SK-N-SH (cell line): ENCODE measurements around the gene SRMS. TPM values are rescaled to one million over a fixed set of nuclear protein-coding genes. Genes with fewer than 3 reads are reported as not detected.

ENCODE experiments used
- CTCF ChIA-PET: fragments of 300-600, 350-600 bp; formaldehyde crosslinking; extraction: SDS; loops from one replicate; lab custom pipeline; 2021; lab: Yijun Ruan, JAX
- POLR2A ChIA-PET: fragments of 350-600 bp; sonication (Branson Sonifier 250); formaldehyde crosslinking; extraction: SDS; loops from one replicate; lab custom pipeline; 2020; ENCODE audit warnings: antibody characterized with exemption, inconsistent platforms; lab: Yijun Ruan, JAX
- DNase-seq: peaks from one replicate; pipeline ENCODE4 v3.0.0; 2012
- H2AFZ ChIP-seq: fragments of 200-600 bp; sonication (generic); 2 replicates; pipeline ENCODE4 v1.8.1; 2016; ENCODE audit warnings: antibody characterized with exemption, mild to moderate bottlenecking, low read depth
- H3F3A ChIP-seq: fragments of 200-600 bp; sonication (generic); replicated peaks from 2 replicates; pipeline ENCODE3; 2016; ENCODE audit warnings: antibody characterized with exemption, mild to moderate bottlenecking; ENCODE audit not compliant: insufficient read depth
- H3K27ac ChIP-seq, 2 experiments: fragments of 200-500 bp in 1 of 2; fragments of 200-600 bp in 1 of 2; sonication (Bioruptor generic) in 1 of 2; sonication (generic), shearing (Covaris generic) in 1 of 2; 2 replicates each; pipeline versions ENCODE4 v1.5.1 to v1.6.1; 2014 to 2016; ENCODE audit warnings: low read depth in 2 of 2, inconsistent platforms in 1 of 2, low read length in 1 of 2, mild to moderate bottlenecking in 1 of 2, mixed read lengths in 1 of 2
- H3K27me3 ChIP-seq: fragments of 200-600 bp; sonication (generic), shearing (Covaris generic); 2 replicates; pipeline ENCODE4 v1.6.1; 2016; ENCODE audit warnings: mixed run types; ENCODE audit not compliant: insufficient read depth
- H3K36me3 ChIP-seq, 2 experiments: fragments of 200-500 bp in 1 of 2; fragments of 200-600 bp in 1 of 2; sonication (Bioruptor generic) in 1 of 2; sonication (generic) in 1 of 2; replicated peaks in 1 of 2; 2 replicates each; pipeline versions ENCODE3 to v1.5.1; 2014 to 2016; ENCODE audit warnings: low read length in 1 of 2, mild to moderate bottlenecking in 1 of 2; ENCODE audit not compliant: insufficient read depth in 2 of 2, control insufficient read depth in 1 of 2
- H3K4me1 ChIP-seq, 2 experiments: fragments of 200-500 bp in 1 of 2; fragments of 200-600 bp in 1 of 2; sonication (Bioruptor generic) in 1 of 2; sonication (generic), shearing (Covaris generic) in 1 of 2; 2 replicates each; pipeline versions ENCODE4 v1.5.1 to v1.6.1; 2014 to 2016; ENCODE audit warnings: low read depth in 1 of 2, low read length in 1 of 2, mixed run types in 1 of 2; ENCODE audit not compliant: insufficient read depth in 2 of 2, control insufficient read depth in 1 of 2
- H3K4me2 ChIP-seq: fragments of 200-600 bp; sonication (generic), shearing (Covaris generic); 2 replicates; pipeline ENCODE4 v1.6.1; 2017; ENCODE audit warnings: mixed run types
- H3K4me3 ChIP-seq, 2 experiments: fragments of 200-500 bp in 1 of 2; fragments of 200-600 bp in 1 of 2; sonication (Bioruptor generic) in 1 of 2; sonication (generic), shearing (Covaris generic) in 1 of 2; 2 replicates each; pipeline versions ENCODE4 v1.5.1 to v1.8.1; 2014 to 2016; ENCODE audit warnings: low read depth in 2 of 2, inconsistent platforms in 1 of 2, low read length in 1 of 2, mild to moderate bottlenecking in 1 of 2, mixed read lengths in 1 of 2, moderate library complexity in 1 of 2
- H3K79me2 ChIP-seq: fragments of 200-600 bp; sonication (generic); 2 replicates; pipeline ENCODE4 v1.8.1; 2017; ENCODE audit warnings: mild to moderate bottlenecking; ENCODE audit not compliant: insufficient read depth
- H3K9ac ChIP-seq: fragments of 200-600 bp; sonication (generic); 2 replicates; pipeline ENCODE4 v1.6.1; 2017; ENCODE audit warnings: mixed run types
- H3K9me2 ChIP-seq: fragments of 200-600 bp; sonication (generic); 2 replicates; pipeline ENCODE4 v1.6.1; 2017; ENCODE audit warnings: mixed run types
- H3K9me3 ChIP-seq: fragments of 200-600 bp; sonication (generic); 2 replicates; pipeline ENCODE4 v1.6.1; 2017; ENCODE audit warnings: mixed run types, mild to moderate bottlenecking, moderate library complexity
- H4K20me1 ChIP-seq: fragments of 200-600 bp; sonication (generic); 2 replicates; pipeline ENCODE4 v1.6.1; 2017; ENCODE audit warnings: mild to moderate bottlenecking, mixed run types; ENCODE audit not compliant: insufficient read depth
- CHD2 ChIP-seq: fragments of 150-350 bp; IDR thresholded peaks from 2 replicates; pipeline ENCODE4 v1.6.1; 2018; ENCODE audit warnings: low read length; ENCODE audit not compliant: partially characterized antibody
- FOSL2 ChIP-seq: IDR thresholded peaks from 2 replicates; pipeline ENCODE4 v1.4.0; 2012; ENCODE audit warnings: low read depth, mild to moderate bottlenecking, moderate library complexity, borderline replicate concordance
- FOXJ3 ChIP-seq: sonication (generic); formaldehyde crosslinking; IDR thresholded peaks from 2 replicates; pipeline ENCODE4 v1.5.1; 2020; ENCODE audit warnings: mild to moderate bottlenecking, missing genetic modification reagents
- JUND ChIP-seq: IDR thresholded peaks from 2 replicates; pipeline ENCODE4 v1.4.0; 2012
- NFIC ChIP-seq: IDR thresholded peaks from 2 replicates; pipeline ENCODE4 v1.4.0; 2012; ENCODE audit warnings: borderline replicate concordance
- PBX3 ChIP-seq: IDR thresholded peaks from 2 replicates; pipeline ENCODE4; 2012
- RCOR1 ChIP-seq: fragments of 150-350 bp; IDR thresholded peaks from 2 replicates; pipeline ENCODE4 v1.6.1; 2017; ENCODE audit warnings: antibody characterized with exemption, low read length
- TCF12 ChIP-seq: IDR thresholded peaks from 2 replicates; pipeline ENCODE4 v1.4.0; 2012
- TEAD4 ChIP-seq: IDR thresholded peaks from 2 replicates; pipeline ENCODE4 v1.4.0; 2012; ENCODE audit warnings: mild to moderate bottlenecking, borderline replicate concordance; ENCODE audit not compliant: insufficient read depth
- USF1 ChIP-seq: IDR thresholded peaks from 2 replicates; pipeline ENCODE4 v1.4.0; 2012; ENCODE audit warnings: low read depth, borderline replicate concordance
- USF2 ChIP-seq: fragments of 150-350 bp; IDR thresholded peaks from 2 replicates; pipeline ENCODE4 v1.6.1; 2017; ENCODE audit warnings: antibody characterized with exemption, low read length, low read depth, borderline replicate concordance
- YY1 ChIP-seq: IDR thresholded peaks from 2 replicates; pipeline ENCODE4 v1.4.0; 2012; ENCODE audit warnings: low read depth, mild to moderate bottlenecking
- ZBTB33 ChIP-seq: IDR thresholded peaks from 2 replicates; pipeline ENCODE4 v1.4.0; 2012; ENCODE audit warnings: low read depth, borderline replicate concordance
- WGBS: methylation state at CpG from one replicate; pipeline ENCODE4 v1.1.6; 2017; ENCODE audit warnings: low lambda C conversion rate; 5-methylcytosine and 5-hydroxymethylcytosine counted together
- polyA plus RNA-seq, 3 experiments: library from polyadenylated mRNA; depleted of rRNA; stranded (reverse); fragments of >200 nt; gene quantifications; 2 replicates each; pipeline ENCODE4 v1.2.3, GENCODE V29; 2012

Gene SRMS
- polyA plus RNA-seq, 1 of the 3 experiments (the other 2 are of a cell fraction) = not detected

GRCh38 chr20:63533871-63534393 is 13.6 kb downstream of the SRMS start (continued):
- TF ChIP-seq ZBTB33 (no peak), NFIC (no peak), USF1 (no peak), USF2 (no peak), TEAD4 (no peak), CHD2 (no peak), TCF12 (no peak)

GRCh38 chr20:63533388-63533787 is 14.2 kb downstream of the SRMS start:
- WGBS = 77% methylated on average over 6 of the region's 14 CpGs
- Histone ChIP-seq H3K4me3 (no peak overlapping the region), H3K36me3 (no peaks in the 10 kb centered on the region), H3K27me3 (no peaks in the 10 kb centered on the region), H3K27ac (no peak overlapping the region), H3K79me2 (no peaks in the 10 kb centered on the region), H3K9ac (no peak overlapping the region), H3K4me1 (peaks cover 0 to 21% of the 10 kb centered on the region in 2 experiments; a peak in 1 of 4 replicates), H3F3A (no peaks in the 10 kb centered on the region), H3K9me2 (no peaks in the 10 kb centered on the region), H2AFZ (no peak overlapping the region), H3K9me3 (no peaks in the 10 kb centered on the region), H4K20me1 (no peaks in the 10 kb centered on the region), H3K4me2 (no peak overlapping the region)
- POLR2A ChIA-PET = no interaction called here
- TF ChIP-seq JUND (no peak), FOXJ3 (CRISPR knock-in tag) (no peak), YY1 (no peak), FOSL2 (no peak), TCF12 (no peak), RCOR1 (no peak), PBX3 (no peak)
- DNase-seq = no peak
- CTCF ChIA-PET = no interaction called here
